Body of pancreas (tissue), 4 donors: ENCODE data around the gene EFCAB11. TPM values are rescaled to one million over a fixed set of nuclear protein-coding genes. Genes with fewer than 3 reads are reported as not detected.

Experiments
- ATAC-seq: fragments of 150-250 bp; one replicate; pipeline ENCODE4 v1.9.1; 2016
- DNase-seq, 4 donors: peaks; one replicate each; pipeline ENCODE4 v3.0.0-alpha.2; 2019
- H3K27ac ChIP-seq, 4 donors: fragments of 200-600 bp; sonication (generic); 1 replicate in 3 of 4; 2 replicates in 1 of 4; pipeline versions ENCODE4 v1.5.1 to v1.6.1; 2016 to 2019; ENCODE audit warnings: mild to moderate bottlenecking in 1 of 4, mixed read lengths in 1 of 4, moderate library complexity in 1 of 4
- H3K27me3 ChIP-seq, 2 donors: fragments of 200-600 bp; sonication (generic); one replicate each; pipeline ENCODE4 v1.6.0; 2016; ENCODE audit warnings: mild to moderate bottlenecking in 1 of 2
- H3K36me3 ChIP-seq, 2 donors: fragments of 200-600 bp; sonication (generic); replicated peaks in 1 of 2; 2 replicates each; pipeline ENCODE4 v1.5.1; 2016; ENCODE audit warnings: low read depth in 2 of 2; ENCODE audit not compliant: insufficient read depth in 1 of 2
- H3K4me1 ChIP-seq: fragments of 200-600 bp; sonication (generic); one replicate; pipeline ENCODE4 v1.6.0; 2016
- H3K4me3 ChIP-seq, 2 donors: fragments of 200-600 bp; sonication (generic); 1 replicate in 1 of 2; 2 replicates in 1 of 2; pipeline ENCODE4 v1.5.1; 2016 to 2019
- H3K9me3 ChIP-seq, 3 donors: fragments of 200-600 bp; sonication (generic); 1 replicate in 2 of 3; 2 replicates in 1 of 3; pipeline ENCODE4 v1.5.1; 2016
- CTCF ChIP-seq, 7 experiments: fragments of 450-650 bp in 4 of 7; fragments of 200-600 bp in 3 of 7; sonication (generic) in 3 of 7; IDR thresholded peaks; one replicate each; pipeline ENCODE4 v1.5.1; 2016 to 2019; ENCODE audit warnings: antibody characterized with exemption in 7 of 7
- POLR2A ChIP-seq, 3 donors: fragments of 450-650 bp; IDR thresholded peaks; one replicate each; pipeline ENCODE4 v1.6.1; 2016; ENCODE audit warnings: antibody characterized with exemption in 3 of 3, mild to moderate bottlenecking in 2 of 3
- WGBS, 2 donors: methylation state at CpG; one replicate each; pipeline ENCODE4 v1.1.5; 2017; 5-methylcytosine and 5-hydroxymethylcytosine counted together
- intact Hi-C: fragments of 100-400 bp; cut with DNase I; formaldehyde crosslinking; loops from one replicate; pipeline ENCODE4 v1.15.1; 2023
- total RNA-seq, 2 donors: library from RNA; depleted of rRNA; stranded (reverse); fragments of >200 nt; gene quantifications; one replicate each; pipeline ENCODE4 v1.1.0, GENCODE V29; 2016

Gene EFCAB11
- total RNA-seq, 2 donors from 2014 or later, result 1.6 to 2.9 TPM

- no peaks in the 10 kb centered on the region for H3K27me3 ChIP-seq
- TF ChIP-seq CTCF (IDR thresholded peaks at IDR 0.05), result no peak
- TF ChIP-seq POLR2A (IDR thresholded peaks at IDR 0.05), result no peak
- ATAC-seq (peak; percentile 52), DNase-seq (peak in 1 of 4 donors; percentile 32)
- no peaks in the 10 kb centered on the region for H3K4me1 ChIP-seq
- no peaks in the 10 kb centered on the region for H3K36me3 ChIP-seq
- H3K27ac ChIP-seq, result no peak overlapping the region
- WGBS, 2 donors, result 80 to 83% methylated on average over 12 of the region's 12 CpGs
- no peaks in the 10 kb centered on the region for H3K9me3 ChIP-seq
- no peak overlapping the region for H3K4me3 ChIP-seq
- intact Hi-C loops, result no loop called here
Measured at GRCh38 chr14:89792489-89793366, 161.8 kb downstream of the EFCAB11 start.

GRCh38 chr14:89787525-89787924 is 167.0 kb downstream of the EFCAB11 start:
- DNase-seq (no peak), ATAC-seq (no peak)
- 90 to 92% methylated on average over 4 of the region's 4 CpGs for WGBS, 2 donors
- Histone ChIP-seq H3K4me1 (no peaks in the 10 kb centered on the region), H3K27me3 (no peaks in the 10 kb centered on the region), H3K9me3 (no peaks in the 10 kb centered on the region), H3K4me3 (no peak overlapping the region), H3K36me3 (no peaks in the 10 kb centered on the region), H3K27ac (no peak overlapping the region)
- intact Hi-C loops, result no loop called here
- TF ChIP-seq CTCF (IDR thresholded peaks at IDR 0.05), result no peak
- TF ChIP-seq POLR2A (IDR thresholded peaks at IDR 0.05), result no peak

- no peak for TF ChIP-seq POLR2A (IDR thresholded peaks at IDR 0.05)
- no peak for TF ChIP-seq CTCF (IDR thresholded peaks at IDR 0.05)
- no peak for DNase-seq
- Histone ChIP-seq H3K4me3 (no peak overlapping the region), H3K4me1 (no peaks in the 10 kb centered on the region), H3K27ac (no peak overlapping the region), H3K36me3 (no peaks in the 10 kb centered on the region), H3K9me3 (no peaks in the 10 kb centered on the region), H3K27me3 (no peaks in the 10 kb centered on the region)
- 78 to 87% methylated on average over 4 of the region's 4 CpGs for WGBS, 2 donors
- no peak for ATAC-seq
- intact Hi-C loops, result no loop called here
Measured at GRCh38 chr14:89781046-89781445, 173.5 kb downstream of the EFCAB11 start.

- DNase-seq, result no peak
- Histone ChIP-seq H3K4me3 (no peak overlapping the region), H3K36me3 (no peaks in the 10 kb centered on the region), H3K4me1 (no peaks in the 10 kb centered on the region), H3K27ac (no peak overlapping the region), H3K9me3 (no peaks in the 10 kb centered on the region), H3K27me3 (no peaks in the 10 kb centered on the region)
- WGBS, 2 donors, result 67 to 69% methylated on average over 8 of the region's 8 CpGs
- ATAC-seq, result no peak
- intact Hi-C loops, result no loop called here
- TF ChIP-seq CTCF (IDR thresholded peaks at IDR 0.05) (no peak), POLR2A (IDR thresholded peaks at IDR 0.05) (no peak)
Measured at GRCh38 chr14:89779707-89780106, 174.8 kb downstream of the EFCAB11 start.

- Histone ChIP-seq H3K36me3 (no peaks in the 10 kb centered on the region), H3K4me1 (peaks cover 4% of the 10 kb centered on the region), H3K4me3 (no peak overlapping the region), H3K27me3 (no peaks in the 10 kb centered on the region), H3K9me3 (no peaks in the 10 kb centered on the region), H3K27ac (no peak overlapping the region)
- DNase-seq (no peak), ATAC-seq (no peak)
- WGBS, 2 donors, result 86 to 92% methylated on average over 3 of the region's 3 CpGs
- intact Hi-C loops, result no loop called here
- TF ChIP-seq CTCF (IDR thresholded peaks at IDR 0.05), result no peak
- TF ChIP-seq POLR2A (IDR thresholded peaks at IDR 0.05), result no peak
Measured at GRCh38 chr14:89775946-89776345, 178.6 kb downstream of the EFCAB11 start.
